Activated CD4-positive, alpha-beta T cell treated with anti-CD3 and anti-CD28 coated beads, Interleukin-2, amount 10 ng/mL, durations not matched to agents 7 days and 5 days (primary cell): ENCODE data around the gene LDHD. TPM values are rescaled to one million over a fixed set of nuclear protein-coding genes. Genes with fewer than 3 reads are reported as not detected.

Experiments
- CTCF ChIA-PET: fragments of 350-600 bp; sonication (Branson Sonifier 250); formaldehyde crosslinking; loops from one replicate; lab custom pipeline; 2021; ENCODE audit warnings: antibody characterized with exemption; lab: Charles Lee
- POLR2A ChIA-PET: fragments of 350-600 bp; sonication (Branson Sonifier 250); formaldehyde crosslinking; loops from one replicate; lab custom pipeline; 2021; ENCODE audit warnings: antibody characterized with exemption; lab: Charles Lee
- DNase-seq: peaks from one replicate; pipeline ENCODE4 v3.0.0-alpha.2; 2020
- H3K27ac Mint-ChIP-seq: one replicate; pipeline ENCODE4 v1.8.0; 2021; ENCODE audit warnings: mild to moderate bottlenecking, moderate library complexity, mixed read lengths
- H3K27me3 Mint-ChIP-seq: one replicate; pipeline ENCODE4 v1.8.0; 2021; ENCODE audit warnings: mixed read lengths
- H3K36me3 Mint-ChIP-seq: one replicate; pipeline ENCODE4 v1.8.0; 2021; ENCODE audit warnings: low read depth, mixed read lengths
- H3K4me1 Mint-ChIP-seq: one replicate; pipeline ENCODE4 v1.8.0; 2021; ENCODE audit warnings: mixed read lengths
- H3K4me3 Mint-ChIP-seq: one replicate; pipeline ENCODE4 v1.8.0; 2021; ENCODE audit warnings: mild to moderate bottlenecking, moderate library complexity, mixed read lengths
- H3K9me3 Mint-ChIP-seq: one replicate; pipeline ENCODE4 v1.8.0; 2021; ENCODE audit warnings: mixed read lengths
- total RNA-seq, 2 experiments: library from RNA; stranded (reverse); gene quantifications; one replicate each; pipeline ENCODE4 v1.2.3, GENCODE V29; 2021

The LDHD gene
- total RNA-seq, 2 experiments from 2014 or later, result 0.20 TPM; not detected in 1

- POLR2A ChIA-PET, result no interaction called here
- Mint-ChIP-seq H3K27ac (peak overlapping the region; percentile 62), H3K9me3 (no peaks in the 10 kb centered on the region), H3K4me3 (no peak overlapping the region), H3K4me1 (peaks cover 42% of the 10 kb centered on the region), H3K27me3 (no peaks in the 10 kb centered on the region), H3K36me3 (no peaks in the 10 kb centered on the region)
- CTCF ChIA-PET, result interaction anchor here (0.6 to 6.6 kb wide), 12 partner anchors 9 to 317 kb away, joined by 3 to 84 read pairs (median 8); partner anchors contain the start of genes WDR59 and ZNRF1
- no peak for DNase-seq
Measured at GRCh38 chr16:75112734-75113491, 3.7 kb downstream of the LDHD start.

GRCh38 chr16:75111961-75112733, 4.4 kb downstream of the LDHD start:
- H3K27me3 Mint-ChIP-seq, result no peaks in the 10 kb centered on the region
- CTCF ChIA-PET, result interaction anchor here (0.6 to 6.6 kb wide), 39 partner anchors 8 to 402 kb away, joined by 3 to 84 read pairs (median 6); partner anchors contain the start of genes WDR59 and ZNRF1
- no peaks in the 10 kb centered on the region for H3K36me3 Mint-ChIP-seq
- H3K4me3 Mint-ChIP-seq, result no peak overlapping the region
- H3K4me1 Mint-ChIP-seq, result peaks cover 49% of the 10 kb centered on the region
- DNase-seq, result no peak
- POLR2A ChIA-PET, result interaction anchor here (1.2 kb wide), 1 partner anchor 127 kb away, joined by 4 read pairs; the partner anchor contains the start of gene WDR59
- H3K9me3 Mint-ChIP-seq, result no peaks in the 10 kb centered on the region
- no peak overlapping the region for H3K27ac Mint-ChIP-seq

GRCh38 chr16:75111514-75111940, 5.1 kb downstream of the LDHD start:
- H3K36me3 Mint-ChIP-seq, result peaks cover under 1% of the 10 kb centered on the region
- no peak for DNase-seq
- ChIA-PET POLR2A (interaction anchor here (0.6 to 1.2 kb wide), 3 partner anchors 113 to 373 kb away, joined by 4 to 5 read pairs (median 4); partner anchors contain the start of genes WDR59 and ZNRF1), CTCF (interaction anchor here (0.7 to 6.6 kb wide), 53 partner anchors 8 to 401 kb away, joined by 3 to 84 read pairs (median 5); partner anchors contain the start of genes WDR59 and ZNRF1)
- H3K27ac Mint-ChIP-seq, result peak overlapping the region; percentile 88
- no peaks in the 10 kb centered on the region for H3K27me3 Mint-ChIP-seq
- no peaks in the 10 kb centered on the region for H3K9me3 Mint-ChIP-seq
- no peak overlapping the region for H3K4me3 Mint-ChIP-seq
- peaks cover 55% of the 10 kb centered on the region for H3K4me1 Mint-ChIP-seq

- ChIA-PET POLR2A (interaction anchor here (0.6 to 1.2 kb wide), 4 partner anchors 112 to 373 kb away, joined by 3 to 5 read pairs (median 4); partner anchors contain the start of genes WDR59 and ZNRF1), CTCF (interaction anchor here (0.6 to 6.6 kb wide), 53 partner anchors 9 to 401 kb away, joined by 3 to 84 read pairs (median 5); partner anchors contain the start of genes WDR59 and ZNRF1)
- peak overlapping the region; percentile 88 for H3K27ac Mint-ChIP-seq
- peak; percentile 87 for DNase-seq
- peaks cover 62% of the 10 kb centered on the region for H3K4me1 Mint-ChIP-seq
- no peaks in the 10 kb centered on the region for H3K27me3 Mint-ChIP-seq
- peaks cover 6% of the 10 kb centered on the region for H3K36me3 Mint-ChIP-seq
- peak overlapping the region; percentile 46 for H3K4me3 Mint-ChIP-seq
- H3K9me3 Mint-ChIP-seq, result no peaks in the 10 kb centered on the region
Measured at GRCh38 chr16:75110637-75111513, 5.7 kb downstream of the LDHD start.

- POLR2A ChIA-PET, result interaction anchor here (0.5 kb wide), 1 partner anchor 504 kb away, joined by 4 read pairs; no protein-coding TSS in a partner anchor
- DNase-seq, result no peak
- Mint-ChIP-seq H3K4me3 (peak overlapping the region; percentile 54), H3K27ac (peak overlapping the region; percentile 88), H3K9me3 (no peaks in the 10 kb centered on the region), H3K36me3 (peaks cover 6% of the 10 kb centered on the region), H3K4me1 (peaks cover 72% of the 10 kb centered on the region), H3K27me3 (no peaks in the 10 kb centered on the region)
- CTCF ChIA-PET, result interaction anchor here (0.6 to 6.6 kb wide), 10 partner anchors 12 to 174 kb away, joined by 3 to 84 read pairs (median 11); partner anchors contain the start of genes WDR59 and ZNRF1
Measured at GRCh38 chr16:75109732-75110243, 6.8 kb downstream of the LDHD start.

DNA sequence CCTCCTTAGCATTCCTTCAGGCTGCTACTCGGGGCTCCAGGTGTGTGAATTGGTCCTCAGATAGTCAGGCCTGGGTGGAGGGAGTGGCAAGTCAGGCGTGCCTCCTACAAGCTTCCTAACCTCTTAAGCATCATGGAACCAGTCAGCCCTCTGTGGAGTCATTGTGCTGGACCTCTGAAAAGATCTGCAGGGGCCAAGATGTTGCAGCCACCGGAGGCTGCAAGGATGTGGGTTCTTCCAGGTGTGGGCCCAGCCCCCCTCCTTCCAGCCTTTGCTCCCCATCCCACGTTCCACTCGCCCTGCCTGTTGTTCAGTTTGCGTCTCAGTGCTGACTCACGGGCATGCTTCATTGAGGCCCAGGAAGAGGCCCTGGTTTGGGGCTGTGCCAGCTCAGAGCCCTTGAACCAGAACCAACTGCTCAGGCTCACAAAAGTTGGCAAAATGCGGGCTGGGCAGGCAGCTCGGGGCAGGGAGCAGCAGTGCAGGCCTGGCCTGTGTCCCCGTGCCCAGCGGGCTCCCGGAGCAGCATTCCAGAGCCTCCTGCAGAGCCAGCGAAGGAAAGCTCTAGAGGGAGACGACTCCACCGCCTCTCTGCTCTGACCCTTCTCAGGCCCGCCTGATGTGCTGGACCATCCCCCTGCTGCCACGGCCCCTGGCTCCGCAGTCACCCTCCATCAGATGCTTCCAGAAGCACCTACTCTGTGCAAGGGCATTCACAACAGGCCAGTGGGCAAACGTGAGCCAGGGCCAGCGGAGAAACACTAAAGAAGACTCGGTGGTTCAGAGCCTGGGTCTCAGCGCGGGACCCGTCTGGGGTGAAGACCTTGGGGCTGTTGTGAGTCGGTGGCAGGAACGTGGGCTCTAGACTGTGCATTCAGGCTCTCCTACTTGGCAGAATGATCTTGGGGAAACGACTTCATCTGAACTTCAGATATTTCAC, 7.5 kb downstream of the LDHD start:
- Mint-ChIP-seq H3K4me1 (peaks cover 76% of the 10 kb centered on the region), H3K4me3 (peak overlapping the region; percentile 54), H3K27me3 (no peaks in the 10 kb centered on the region), H3K36me3 (peaks cover 9% of the 10 kb centered on the region), H3K27ac (peak overlapping the region; percentile 88), H3K9me3 (peaks cover 4% of the 10 kb centered on the region)
- ChIA-PET CTCF (interaction anchor here (0.6 to 6.6 kb wide), 9 partner anchors 10 to 124 kb away, joined by 3 to 84 read pairs (median 11); partner anchors contain the start of genes WDR59 and ZNRF1), POLR2A (interaction anchor here (0.5 to 1.0 kb wide), 2 partner anchors 34 to 505 kb away, joined by 3 to 4 read pairs; no protein-coding TSS in a partner anchor)
- DNase-seq, result peak; percentile 57

DNA sequence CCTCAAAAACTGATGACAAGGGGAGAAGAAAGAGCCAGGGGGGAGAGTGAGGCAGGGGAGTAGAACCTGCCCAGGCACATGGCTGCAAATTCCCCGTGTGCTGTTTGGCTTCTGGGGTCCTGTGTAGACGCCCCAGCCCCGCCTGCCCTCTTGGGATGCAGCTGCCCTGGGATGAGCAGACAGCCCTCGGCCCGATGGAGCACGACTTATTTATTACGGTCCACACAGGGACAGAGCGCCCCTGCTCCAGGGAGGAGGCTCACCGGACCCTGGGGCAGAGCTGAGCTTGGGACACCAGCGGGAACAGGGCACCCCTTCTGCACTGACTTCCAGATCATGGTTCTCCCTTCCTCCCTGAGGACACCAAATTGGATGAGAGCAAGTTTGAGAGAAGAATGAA, 9.1 kb downstream of the LDHD start:
- POLR2A ChIA-PET, result no interaction called here
- Mint-ChIP-seq H3K36me3 (peaks cover 9% of the 10 kb centered on the region), H3K4me1 (peaks cover 79% of the 10 kb centered on the region), H3K4me3 (no peak overlapping the region), H3K27me3 (no peaks in the 10 kb centered on the region), H3K27ac (peak overlapping the region; percentile 76), H3K9me3 (peaks cover 5% of the 10 kb centered on the region)
- no peak for DNase-seq
- CTCF ChIA-PET, result interaction anchor here (1.1 to 6.6 kb wide), 4 partner anchors 19 to 122 kb away, joined by 3 to 84 read pairs (median 30); partner anchors contain the start of genes WDR59 and ZNRF1

GRCh38 chr16:75106351-75107274, 10.0 kb downstream of the LDHD start:
- DNase-seq, result no peak
- CTCF ChIA-PET, result interaction anchor here (0.7 to 2.3 kb wide), 4 partner anchors 11 to 108 kb away, joined by 3 to 10 read pairs (median 3); partner anchors contain the start of gene ZNRF1
- H3K36me3 Mint-ChIP-seq, result peaks cover 9% of the 10 kb centered on the region
- POLR2A ChIA-PET, result no interaction called here
- peaks cover 5% of the 10 kb centered on the region for H3K9me3 Mint-ChIP-seq
- H3K27ac Mint-ChIP-seq, result peak overlapping the region; percentile 76
- H3K4me1 Mint-ChIP-seq, result peaks cover 80% of the 10 kb centered on the region
- H3K27me3 Mint-ChIP-seq, result no peaks in the 10 kb centered on the region
- no peak overlapping the region for H3K4me3 Mint-ChIP-seq

DNA sequence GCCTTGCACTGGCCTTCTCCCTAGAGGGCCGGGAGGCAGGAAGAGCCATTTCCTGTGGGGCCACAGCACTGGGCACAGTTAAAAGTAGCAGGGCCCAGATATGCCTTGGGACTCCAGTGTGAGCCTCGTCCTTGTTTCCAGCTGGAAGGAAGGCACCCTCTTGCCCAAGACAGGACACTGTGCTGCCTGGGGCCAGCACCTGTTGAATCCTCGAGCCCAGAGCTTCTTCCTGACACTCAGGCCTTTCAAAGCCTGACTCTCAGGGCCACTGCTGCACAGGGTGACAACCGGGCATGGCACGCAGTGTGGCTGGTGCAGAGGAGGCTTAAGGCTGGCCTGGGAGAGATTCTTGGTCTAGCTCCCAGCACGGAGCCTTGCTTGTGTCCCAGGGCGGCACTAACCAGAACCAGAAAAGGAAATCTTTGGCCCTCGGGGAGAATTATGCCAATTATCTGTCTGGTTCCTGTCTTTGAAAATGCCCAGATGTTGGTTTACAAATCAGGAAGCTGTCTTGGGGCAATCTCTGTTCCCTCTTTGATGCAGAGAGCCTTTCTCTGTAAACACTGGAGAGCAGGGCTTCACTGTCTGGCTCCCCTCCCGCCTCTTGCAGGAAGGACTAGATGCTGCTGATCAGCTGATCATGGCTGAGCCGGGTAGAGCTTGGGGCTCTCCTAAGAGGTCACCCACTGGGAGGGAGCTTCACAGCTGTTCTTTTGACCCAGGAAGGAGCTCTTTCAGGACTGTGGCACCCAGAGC, 11.1 kb downstream of the LDHD start:
- H3K4me3 Mint-ChIP-seq, result no peak overlapping the region
- H3K36me3 Mint-ChIP-seq, result peaks cover 9% of the 10 kb centered on the region
- DNase-seq, result no peak
- H3K27ac Mint-ChIP-seq, result peak overlapping the region; percentile 78
- H3K27me3 Mint-ChIP-seq, result no peaks in the 10 kb centered on the region
- CTCF ChIA-PET, result interaction anchor here (0.7 to 2.3 kb wide), 6 partner anchors 10 to 135 kb away, joined by 3 to 10 read pairs (median 4); partner anchors contain the start of gene ZNRF1
- H3K9me3 Mint-ChIP-seq, result peaks cover 5% of the 10 kb centered on the region
- peaks cover 75% of the 10 kb centered on the region for H3K4me1 Mint-ChIP-seq
- POLR2A ChIA-PET, result no interaction called here
